GM21528 (cell line): Measurements from ENCODE around the gene GRB7.
"Not testable (repeated sequence)": the region's sequence is repeated elsewhere in the genome, so short reads cannot be mapped to it uniquely, and the experiment has no call there.

ENCODE experiments used
- ATAC-seq: cut with Tn5 transposase; IDR thresholded peaks from one replicate; pipeline ENCODE4 v1.9.1; 2021; ENCODE audit warnings: mild to moderate bottlenecking, moderate library complexity; ENCODE audit not compliant: unreplicated experiment, low FRiP score

Gene GRB7

GRCh38 chr17:39730095-39730921 lies 7.4 kb upstream of the GRB7 start, which contains the start of gene MIEN1:
Gene MIEN1 (minus strand): TSS chr17:39730532. CDS start chr17:39730495, 37 bp downstream.
- ATAC-seq, result peak; percentile 86

DNA sequence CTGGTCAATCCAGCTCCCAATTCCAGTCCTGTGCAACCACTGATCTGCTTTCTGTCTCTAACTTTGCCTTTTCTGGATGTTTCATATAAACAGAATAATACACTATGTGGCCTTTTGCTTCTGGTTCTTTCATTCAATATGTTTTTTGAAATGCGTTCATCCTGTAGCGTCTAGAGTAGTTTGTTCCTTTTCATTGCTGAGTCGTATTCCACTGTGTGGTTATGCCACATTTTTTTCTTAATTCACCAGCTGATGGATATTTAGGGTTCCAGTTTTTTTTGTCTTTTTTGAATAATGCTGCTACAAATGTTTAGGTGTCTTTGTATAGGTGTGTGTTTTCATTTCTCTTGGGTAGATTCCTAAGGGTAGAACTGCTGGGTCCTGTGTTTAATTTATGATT lies 5.2 kb upstream of the GRB7 start:
- ATAC-seq, result no peak

- no peak for ATAC-seq
Measured at GRCh38 chr17:39735882-39736281, 1.9 kb upstream of the GRB7 start.

GRCh38 chr17:39736319-39737165 lies 1.2 kb upstream of the GRB7 start:
- ATAC-seq, result no peak

GRCh38 chr17:39737206-39737759 lies 455 bp upstream of the GRB7 start:
- no peak for ATAC-seq

GRCh38 chr17:39738568-39738901 lies 797 bp downstream of the GRB7 start:
- no peak for ATAC-seq

DNA sequence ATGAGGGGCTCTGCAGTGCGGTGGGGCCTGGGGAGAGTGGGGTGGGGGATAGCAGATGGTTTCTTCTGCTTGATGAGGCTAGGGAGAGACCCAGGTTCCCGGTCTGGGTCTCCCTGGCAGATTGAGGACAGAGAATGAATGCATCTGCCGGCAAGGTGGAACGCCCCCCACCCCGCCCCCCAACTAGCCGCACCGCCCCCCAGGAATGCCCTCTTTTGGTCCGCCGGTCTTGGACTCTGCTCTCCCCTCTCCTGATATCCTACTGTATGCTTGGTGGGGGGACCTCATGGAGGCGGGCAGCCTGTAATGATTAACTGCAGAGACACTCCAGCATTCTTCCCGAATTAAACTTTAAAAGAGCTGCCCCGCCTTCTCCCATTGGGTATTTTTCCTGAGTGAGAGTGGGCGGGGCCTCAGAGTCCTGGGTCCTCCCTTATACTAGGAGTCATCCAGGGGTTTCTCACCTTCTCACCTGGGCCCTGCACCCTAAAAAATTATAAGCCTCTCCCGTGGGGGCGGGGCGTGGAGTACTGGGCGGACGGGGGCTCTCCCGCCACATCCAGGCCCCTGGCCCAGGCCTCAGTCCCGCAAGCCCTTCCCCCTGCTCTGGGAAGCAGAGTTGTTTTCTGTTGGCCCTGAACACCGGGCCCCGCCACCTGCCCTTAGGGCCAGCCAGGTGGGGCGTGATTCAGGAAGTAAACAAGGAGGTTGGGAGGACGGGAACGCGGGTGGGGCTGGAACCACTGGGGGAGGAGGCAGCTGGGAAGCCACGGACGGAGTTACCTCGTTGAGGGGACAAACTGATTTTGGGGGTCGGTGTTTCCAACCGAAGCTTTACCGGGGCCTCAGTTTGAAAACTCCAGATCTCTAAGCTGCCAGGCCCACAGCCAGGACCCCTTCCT lies 1.5 kb downstream of the GRB7 start:
- ATAC-seq, result no peak

GRCh38 chr17:39739885-39740356 lies 2.2 kb downstream of the GRB7 start:
- no peak for ATAC-seq

DNA sequence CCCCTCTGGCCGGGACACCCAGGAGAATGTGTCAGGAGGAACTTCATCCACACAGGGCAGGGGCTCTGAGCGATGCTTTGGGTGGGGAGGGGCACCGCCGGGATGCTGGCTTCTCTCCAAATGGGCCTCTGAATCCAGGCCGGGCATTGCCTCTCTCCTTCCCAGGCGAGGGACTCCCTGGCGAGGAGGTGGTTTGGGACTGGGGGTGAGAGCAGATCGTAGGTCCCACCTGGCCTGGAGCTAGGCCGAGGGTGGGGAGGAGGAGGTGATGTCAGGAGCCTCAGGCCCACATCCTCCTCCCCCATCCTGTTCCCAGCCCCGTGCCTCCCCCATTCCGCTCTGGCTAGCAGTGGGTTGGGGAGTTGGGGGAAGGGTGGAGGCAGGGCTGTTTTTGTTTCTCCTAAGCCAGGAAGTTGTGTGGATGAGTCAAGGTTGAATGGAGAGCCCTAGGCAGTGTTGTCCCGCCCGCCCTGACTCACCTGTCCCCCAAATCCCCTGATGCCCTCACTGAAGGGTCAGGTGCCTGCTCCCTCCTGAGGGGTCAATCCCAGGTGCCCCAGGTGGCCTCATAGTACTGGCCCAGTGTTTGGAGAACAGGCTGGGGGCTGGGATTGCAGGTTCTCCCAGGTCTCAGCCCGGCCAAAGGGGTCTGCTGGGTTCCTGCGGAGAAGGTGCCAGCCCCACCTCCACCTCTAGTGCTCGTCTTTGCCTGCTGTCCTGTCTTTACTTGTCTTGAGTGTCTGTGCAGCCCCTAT lies 2.8 kb downstream of the GRB7 start:
- ATAC-seq, result no peak

DNA sequence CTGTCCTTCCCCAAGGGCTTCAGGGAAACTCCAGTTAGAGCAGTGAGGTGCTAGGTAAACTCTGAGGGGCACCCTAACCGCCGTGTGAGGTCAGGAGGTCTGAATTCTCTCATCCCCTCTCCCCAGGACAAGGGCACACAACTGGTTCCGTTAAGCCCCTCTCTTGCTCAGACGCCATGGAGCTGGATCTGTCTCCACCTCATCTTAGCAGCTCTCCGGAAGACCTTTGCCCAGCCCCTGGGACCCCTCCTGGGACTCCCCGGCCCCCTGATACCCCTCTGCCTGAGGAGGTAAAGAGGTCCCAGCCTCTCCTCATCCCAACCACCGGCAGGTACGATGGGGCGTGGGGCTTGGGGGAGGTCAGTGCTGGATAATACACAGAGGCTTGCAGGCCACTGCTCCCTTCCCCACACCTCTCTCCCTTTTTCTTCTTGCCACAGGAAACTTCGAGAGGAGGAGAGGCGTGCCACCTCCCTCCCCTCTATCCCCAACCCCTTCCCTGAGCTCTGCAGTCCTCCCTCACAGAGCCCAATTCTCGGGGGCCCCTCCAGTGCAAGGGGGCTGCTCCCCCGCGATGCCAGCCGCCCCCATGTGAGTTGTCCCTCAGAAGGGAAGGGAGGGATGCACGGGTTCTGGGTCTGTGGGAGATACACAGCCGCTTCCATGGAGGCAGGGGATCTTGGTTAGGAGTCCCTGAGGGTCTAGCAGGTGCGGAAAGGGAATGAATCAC lies 4.6 kb downstream of the GRB7 start:
- no peak for ATAC-seq

GRCh38 chr17:39742856-39743436 lies 5.2 kb downstream of the GRB7 start:
- ATAC-seq, result no peak

DNA sequence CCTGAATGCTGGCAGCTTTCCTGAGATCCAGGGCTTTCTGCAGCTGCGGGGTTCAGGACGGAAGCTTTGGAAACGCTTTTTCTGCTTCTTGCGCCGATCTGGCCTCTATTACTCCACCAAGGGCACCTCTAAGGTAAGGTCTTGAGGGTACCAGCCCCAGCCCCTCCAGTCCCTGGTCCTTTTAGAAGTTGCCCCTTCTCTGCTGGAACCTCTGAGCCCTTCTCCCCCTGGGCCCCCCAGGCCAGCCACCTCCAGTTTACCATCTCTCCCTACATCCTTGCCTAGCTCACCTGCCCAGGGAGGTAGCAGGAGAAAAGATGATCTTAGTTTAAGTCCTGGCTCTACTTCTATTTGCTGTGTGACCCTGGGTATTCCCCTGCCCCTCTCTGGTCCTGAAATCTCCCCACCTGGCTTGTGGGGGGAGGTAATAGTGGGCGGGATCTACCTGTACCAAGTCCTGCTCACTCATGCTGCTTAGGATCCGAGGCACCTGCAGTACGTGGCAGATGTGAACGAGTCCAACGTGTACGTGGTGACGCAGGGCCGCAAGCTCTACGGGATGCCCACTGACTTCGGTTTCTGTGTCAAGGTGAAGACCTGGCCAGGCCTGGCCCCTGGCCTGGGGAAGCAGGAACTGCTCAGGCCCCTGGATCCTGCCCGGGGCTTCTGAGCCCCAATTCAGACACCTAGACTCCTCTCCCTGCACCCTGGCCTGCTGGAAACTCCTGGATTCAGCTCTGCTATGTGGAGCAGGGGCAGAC lies 6.5 kb downstream of the GRB7 start:
- no peak for ATAC-seq

DNA sequence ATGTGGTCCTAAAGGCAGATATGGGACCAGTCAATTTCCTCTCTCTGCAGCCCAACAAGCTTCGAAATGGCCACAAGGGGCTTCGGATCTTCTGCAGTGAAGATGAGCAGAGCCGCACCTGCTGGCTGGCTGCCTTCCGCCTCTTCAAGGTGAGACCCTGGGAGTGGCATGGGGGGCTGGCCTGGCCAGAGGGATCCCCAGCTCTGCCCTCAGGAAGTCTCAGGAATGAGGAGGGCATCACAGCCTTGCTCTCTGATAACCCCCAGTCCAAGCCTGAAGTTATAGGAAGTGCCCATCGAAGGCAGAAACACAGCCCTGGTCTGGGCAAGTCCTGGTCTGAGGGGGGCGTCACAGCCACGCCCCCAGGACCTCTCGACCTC lies 7.1 kb downstream of the GRB7 start:
- ATAC-seq, result no peak

- ATAC-seq, result no peak
Measured at GRCh38 chr17:39745335-39746144, 7.8 kb downstream of the GRB7 start.

GRCh38 chr17:39746145-39746461 lies 8.4 kb downstream of the GRB7 start:
- ATAC-seq, result no peak

GRCh38 chr17:39747745-39748144 lies 10.0 kb downstream of the GRB7 start:
- ATAC-seq, result no peak

- not testable (repeated sequence) for ATAC-seq
Measured at GRCh38 chr17:39748444-39749034, 10.8 kb downstream of the GRB7 start.
